Neural cell (in vitro differentiated cells): ENCODE data around the gene LRFN3. TPM values are rescaled to one million over a fixed set of nuclear protein-coding genes. Genes with fewer than 3 reads are reported as not detected.

ENCODE experiments used
- H2AFZ ChIP-seq: fragments of 200-600, 300-800 bp; sonication (generic), shearing (Covaris generic); 2 replicates; pipeline ENCODE4 v1.6.0; 2014; ENCODE audit warnings: low read depth, mild to moderate bottlenecking, antibody characterized with exemption, low read length, moderate library complexity
- H3F3A ChIP-seq: fragments of 200-600 bp; shearing (Covaris generic); 2 replicates; pipeline ENCODE4 v1.6.1; 2016; ENCODE audit warnings: mild to moderate bottlenecking, moderate library complexity, mixed read lengths, antibody characterized with exemption, low read length; ENCODE audit not compliant: insufficient read depth, poor library complexity, severe bottlenecking
- H3K27ac ChIP-seq: fragments of 200-600, 300-800 bp; sonication (generic), shearing (Covaris generic); 2 replicates; pipeline ENCODE4 v1.5.1; 2014; ENCODE audit warnings: mild to moderate bottlenecking, low read length, moderate library complexity
- H3K27me3 ChIP-seq: fragments of 300-800, 200-600 bp; sonication (generic), shearing (Covaris generic); 2 replicates; pipeline ENCODE4 v1.6.0; 2014; ENCODE audit warnings: mild to moderate bottlenecking, low read depth, low read length, moderate library complexity; ENCODE audit not compliant: insufficient read depth
- H3K36me3 ChIP-seq: fragments of 300-800, 200-600 bp; sonication (generic), shearing (Covaris generic); 2 replicates; pipeline ENCODE4 v1.5.1; 2014; ENCODE audit warnings: mild to moderate bottlenecking, antibody characterized with exemption, low read length, moderate library complexity; ENCODE audit not compliant: insufficient read depth
- H3K4me2 ChIP-seq: fragments of 300-800, 200-600 bp; sonication (generic), shearing (Covaris generic); 2 replicates; pipeline ENCODE4 v1.6.0; 2014; ENCODE audit warnings: mild to moderate bottlenecking, low read length
- H3K4me3 ChIP-seq: fragments of 300-800, 200-600 bp; sonication (generic), shearing (Covaris generic); 2 replicates; pipeline ENCODE4 v1.5.1; 2014; ENCODE audit warnings: mild to moderate bottlenecking, low read length, moderate library complexity
- H3K79me2 ChIP-seq: fragments of 200-600 bp; shearing (Covaris generic); replicated peaks from 2 replicates; pipeline ENCODE4 v1.6.0; 2014; ENCODE audit warnings: mild to moderate bottlenecking, low read length, moderate library complexity; ENCODE audit not compliant: insufficient read depth
- H3K9ac ChIP-seq: fragments of 300-800, 200-600 bp; sonication (generic), shearing (Covaris generic); 2 replicates; pipeline ENCODE4 v1.6.1; 2016; ENCODE audit warnings: mild to moderate bottlenecking, low read length, mixed read lengths
- H3K9me2 ChIP-seq: fragments of 200-600 bp; shearing (Covaris generic); 2 replicates; pipeline ENCODE4 v1.6.1; 2016; ENCODE audit warnings: mild to moderate bottlenecking, low read length, mixed read lengths; ENCODE audit not compliant: insufficient read depth
- H3K9me3 ChIP-seq: fragments of 200-600, 300-800 bp; sonication (generic), shearing (Covaris generic); 2 replicates; pipeline ENCODE4 v1.6.1; 2016; ENCODE audit warnings: mild to moderate bottlenecking, mixed run types, low read length, moderate library complexity, mixed read lengths
- H4K20me1 ChIP-seq: fragments of 200-600 bp; shearing (Covaris generic); 2 replicates; pipeline ENCODE4 v1.6.1; 2016; ENCODE audit warnings: mild to moderate bottlenecking, mixed run types; ENCODE audit not compliant: insufficient read depth
- EP300 ChIP-seq: fragments of 450-650 bp; conservative IDR thresholded peaks from 2 replicates; pipeline ENCODE4 v1.6.1; 2014; ENCODE audit warnings: antibody characterized with exemption, mild to moderate bottlenecking, moderate library complexity; ENCODE audit not compliant: poor library complexity, severe bottlenecking
- EZH2 ChIP-seq: fragments of 200-600, 300-800 bp; shearing (Covaris generic), sonication (generic); IDR thresholded peaks from 2 replicates; pipeline ENCODE4 v1.6.1; 2014; ENCODE audit warnings: antibody characterized with exemption, low read length, borderline replicate concordance, mild to moderate bottlenecking; ENCODE audit not compliant: insufficient read depth, poor library complexity, severe bottlenecking
- MXI1 ChIP-seq: fragments of 450-650 bp; conservative IDR thresholded peaks from 2 replicates; pipeline ENCODE4 v1.6.1; 2014; ENCODE audit warnings: antibody characterized with exemption, mild to moderate bottlenecking; ENCODE audit not compliant: poor library complexity, severe bottlenecking
- POLR2AphosphoS5 ChIP-seq: IDR thresholded peaks from 2 replicates; pipeline ENCODE4 v1.6.1; 2012
- RAD21 ChIP-seq: fragments of 450-650 bp; conservative IDR thresholded peaks from 2 replicates; pipeline ENCODE4 v1.6.1; 2014; ENCODE audit warnings: antibody characterized with exemption, mild to moderate bottlenecking, moderate library complexity
- SMC3 ChIP-seq: fragments of 450-650 bp; conservative IDR thresholded peaks from 2 replicates; pipeline ENCODE4 v1.6.1; 2014; ENCODE audit warnings: antibody characterized with exemption, mild to moderate bottlenecking, moderate library complexity; ENCODE audit not compliant: poor library complexity
- TAF1 ChIP-seq: IDR thresholded peaks from 2 replicates; pipeline ENCODE4 v1.6.1; 2012; ENCODE audit warnings: low read depth
- polyA plus RNA-seq: library from polyadenylated mRNA; depleted of rRNA; stranded (reverse); fragments of >200 nt; gene quantifications from 2 replicates; pipeline ENCODE4 v1.2.3, GENCODE V29; 2014
- TF ChIP-seq, protein P1 (sequence below): fragments of 450-650 bp; IDR thresholded peaks from 2 replicates; pipeline ENCODE4 v1.5.1; 2014; ENCODE audit warnings: antibody characterized with exemption, mild to moderate bottlenecking, moderate library complexity; ENCODE audit not compliant: poor library complexity, severe bottlenecking
- TF ChIP-seq, protein P2 (sequence below): IDR thresholded peaks from 2 replicates; pipeline ENCODE4 v1.6.1; 2012; ENCODE audit warnings: borderline replicate concordance

Gene LRFN3
- polyA plus RNA-seq, 1 donor from 2014 or later: 11.1 TPM

DNA sequence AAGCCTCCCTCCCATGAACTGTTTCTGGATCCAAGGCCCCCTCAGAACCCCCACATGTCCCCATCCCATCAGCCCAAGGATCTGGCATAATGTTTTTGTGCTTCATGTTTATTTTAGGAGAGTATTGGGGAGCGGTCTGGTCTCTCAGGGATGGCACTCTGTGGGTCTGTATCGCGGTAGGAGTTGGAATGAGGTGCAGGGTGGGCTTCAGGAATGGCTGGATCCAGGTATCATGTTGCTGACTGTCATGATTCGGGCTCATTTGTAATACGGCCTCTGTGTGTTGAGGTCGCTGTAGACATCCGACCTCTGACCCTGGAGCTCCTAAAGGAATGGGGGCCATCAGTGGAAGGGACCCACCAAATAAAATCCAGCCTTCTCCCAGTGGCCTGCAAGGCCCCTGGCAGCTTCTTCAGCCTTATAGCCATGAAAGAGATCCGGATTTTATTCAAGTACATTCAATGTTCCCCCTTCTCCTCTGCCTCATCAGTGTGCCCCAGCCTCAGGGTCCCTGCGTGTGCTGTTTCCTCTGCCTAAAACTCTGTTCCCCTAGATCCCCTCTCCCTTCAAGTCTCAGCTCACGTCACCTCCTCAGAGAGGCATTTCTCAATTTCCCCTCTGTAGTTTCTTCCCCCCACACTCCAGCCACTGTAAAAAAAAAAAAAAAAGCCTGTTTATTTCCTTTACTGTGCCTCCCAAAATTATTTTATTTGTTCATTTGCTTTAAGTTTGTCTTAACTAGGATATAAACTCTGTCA is 31.7 kb upstream of the LRFN3 start:
- H3K27me3 ChIP-seq: peaks cover 10% of the 10 kb centered on the region

DNA sequence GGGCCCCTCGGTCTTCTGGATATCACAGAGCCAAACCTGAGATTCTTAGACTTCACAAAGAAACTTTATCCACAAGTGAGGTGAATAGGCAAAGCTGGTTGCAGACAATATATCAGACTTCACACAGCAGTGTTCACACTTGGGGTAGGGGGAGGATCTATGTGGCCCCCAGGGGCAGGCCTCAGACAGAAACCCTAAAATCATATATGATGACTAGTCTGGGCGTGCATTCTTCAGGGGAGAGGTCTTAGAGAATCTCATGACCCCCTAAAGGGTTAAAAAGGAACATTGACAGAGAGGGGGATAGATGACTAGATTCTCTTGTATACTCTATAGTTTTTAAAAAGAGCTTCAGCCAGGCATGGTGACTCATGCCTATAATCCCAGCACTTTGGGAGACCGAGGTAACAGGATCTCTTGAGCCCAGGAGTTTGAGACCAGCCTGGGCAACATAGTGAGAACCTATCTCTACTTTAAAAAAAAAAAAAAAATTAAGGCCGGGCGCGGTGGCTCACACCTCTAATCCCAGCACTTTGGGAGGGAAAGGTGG is 30.9 kb upstream of the LRFN3 start:
- H3K4me2 ChIP-seq: no peak overlapping the region
- H3K27ac ChIP-seq: no peak overlapping the region
- no peak overlapping the region for H3K4me3 ChIP-seq
- no peaks in the 10 kb centered on the region for H3K79me2 ChIP-seq
- no peaks in the 10 kb centered on the region for H3F3A ChIP-seq
- no peaks in the 10 kb centered on the region for H3K36me3 ChIP-seq
- H3K9me2 ChIP-seq: no peaks in the 10 kb centered on the region
- TF ChIP-seq, protein P1, sequence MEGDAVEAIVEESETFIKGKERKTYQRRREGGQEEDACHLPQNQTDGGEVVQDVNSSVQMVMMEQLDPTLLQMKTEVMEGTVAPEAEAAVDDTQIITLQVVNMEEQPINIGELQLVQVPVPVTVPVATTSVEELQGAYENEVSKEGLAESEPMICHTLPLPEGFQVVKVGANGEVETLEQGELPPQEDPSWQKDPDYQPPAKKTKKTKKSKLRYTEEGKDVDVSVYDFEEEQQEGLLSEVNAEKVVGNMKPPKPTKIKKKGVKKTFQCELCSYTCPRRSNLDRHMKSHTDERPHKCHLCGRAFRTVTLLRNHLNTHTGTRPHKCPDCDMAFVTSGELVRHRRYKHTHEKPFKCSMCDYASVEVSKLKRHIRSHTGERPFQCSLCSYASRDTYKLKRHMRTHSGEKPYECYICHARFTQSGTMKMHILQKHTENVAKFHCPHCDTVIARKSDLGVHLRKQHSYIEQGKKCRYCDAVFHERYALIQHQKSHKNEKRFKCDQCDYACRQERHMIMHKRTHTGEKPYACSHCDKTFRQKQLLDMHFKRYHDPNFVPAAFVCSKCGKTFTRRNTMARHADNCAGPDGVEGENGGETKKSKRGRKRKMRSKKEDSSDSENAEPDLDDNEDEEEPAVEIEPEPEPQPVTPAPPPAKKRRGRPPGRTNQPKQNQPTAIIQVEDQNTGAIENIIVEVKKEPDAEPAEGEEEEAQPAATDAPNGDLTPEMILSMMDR: no peak
- no peak for TF ChIP-seq EZH2
- no peak for TF ChIP-seq TAF1
- no peak for TF ChIP-seq MXI1
- TF ChIP-seq, protein P2, sequence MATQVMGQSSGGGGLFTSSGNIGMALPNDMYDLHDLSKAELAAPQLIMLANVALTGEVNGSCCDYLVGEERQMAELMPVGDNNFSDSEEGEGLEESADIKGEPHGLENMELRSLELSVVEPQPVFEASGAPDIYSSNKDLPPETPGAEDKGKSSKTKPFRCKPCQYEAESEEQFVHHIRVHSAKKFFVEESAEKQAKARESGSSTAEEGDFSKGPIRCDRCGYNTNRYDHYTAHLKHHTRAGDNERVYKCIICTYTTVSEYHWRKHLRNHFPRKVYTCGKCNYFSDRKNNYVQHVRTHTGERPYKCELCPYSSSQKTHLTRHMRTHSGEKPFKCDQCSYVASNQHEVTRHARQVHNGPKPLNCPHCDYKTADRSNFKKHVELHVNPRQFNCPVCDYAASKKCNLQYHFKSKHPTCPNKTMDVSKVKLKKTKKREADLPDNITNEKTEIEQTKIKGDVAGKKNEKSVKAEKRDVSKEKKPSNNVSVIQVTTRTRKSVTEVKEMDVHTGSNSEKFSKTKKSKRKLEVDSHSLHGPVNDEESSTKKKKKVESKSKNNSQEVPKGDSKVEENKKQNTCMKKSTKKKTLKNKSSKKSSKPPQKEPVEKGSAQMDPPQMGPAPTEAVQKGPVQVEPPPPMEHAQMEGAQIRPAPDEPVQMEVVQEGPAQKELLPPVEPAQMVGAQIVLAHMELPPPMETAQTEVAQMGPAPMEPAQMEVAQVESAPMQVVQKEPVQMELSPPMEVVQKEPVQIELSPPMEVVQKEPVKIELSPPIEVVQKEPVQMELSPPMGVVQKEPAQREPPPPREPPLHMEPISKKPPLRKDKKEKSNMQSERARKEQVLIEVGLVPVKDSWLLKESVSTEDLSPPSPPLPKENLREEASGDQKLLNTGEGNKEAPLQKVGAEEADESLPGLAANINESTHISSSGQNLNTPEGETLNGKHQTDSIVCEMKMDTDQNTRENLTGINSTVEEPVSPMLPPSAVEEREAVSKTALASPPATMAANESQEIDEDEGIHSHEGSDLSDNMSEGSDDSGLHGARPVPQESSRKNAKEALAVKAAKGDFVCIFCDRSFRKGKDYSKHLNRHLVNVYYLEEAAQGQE: no peak
- TF ChIP-seq POLR2AphosphoS5: no peak
- TF ChIP-seq SMC3: no peak
- no peak for TF ChIP-seq EP300
- TF ChIP-seq RAD21: no peak
- H3K9ac ChIP-seq: no peak overlapping the region
- no peaks in the 10 kb centered on the region for H3K9me3 ChIP-seq
- no peak overlapping the region for H2AFZ ChIP-seq
- no peaks in the 10 kb centered on the region for H4K20me1 ChIP-seq
- peaks cover 10% of the 10 kb centered on the region for H3K27me3 ChIP-seq

More for the DNA sequence above, 31.7 kb upstream of the LRFN3 start:
- Histone ChIP-seq H2AFZ (no peak overlapping the region), H4K20me1 (no peaks in the 10 kb centered on the region), H3K27ac (no peak overlapping the region), H3K9me2 (no peaks in the 10 kb centered on the region), H3K4me2 (no peak overlapping the region), H3K79me2 (no peaks in the 10 kb centered on the region), H3F3A (no peaks in the 10 kb centered on the region), H3K36me3 (no peaks in the 10 kb centered on the region), H3K4me3 (no peak overlapping the region), H3K9ac (no peak overlapping the region), H3K9me3 (no peaks in the 10 kb centered on the region)
- TF ChIP-seq EP300 (no peak), EZH2 (no peak), TAF1 (no peak), POLR2AphosphoS5 (no peak), RAD21 (no peak), SMC3 (no peak), MXI1 (no peak)
- TF ChIP-seq, protein P1: no peak
- TF ChIP-seq, protein P2: no peak
